Mucosa of rectum (tissue), 2 donors: Measurements from ENCODE around the gene DYNC2H1.

ENCODE experiments used
- H3K27ac ChIP-seq, 2 donors: one replicate each; pipeline ENCODE4 v1.7.0; 2013; ENCODE audit warnings: inconsistent platforms in 2 of 2, low read depth in 2 of 2, low read length in 2 of 2
- H3K27me3 ChIP-seq, 2 donors: one replicate each; pipeline ENCODE4 v1.7.0; 2013; ENCODE audit warnings: low read length in 2 of 2; ENCODE audit not compliant: control insufficient read depth in 2 of 2, insufficient read depth in 2 of 2
- H3K36me3 ChIP-seq, 2 donors: one replicate each; pipeline ENCODE4 v1.7.0; 2013; ENCODE audit warnings: low read length in 2 of 2; ENCODE audit not compliant: control insufficient read depth in 2 of 2, insufficient read depth in 2 of 2
- H3K4me1 ChIP-seq, 2 donors: one replicate each; pipeline ENCODE4 v1.7.0; 2013; ENCODE audit warnings: low read length in 2 of 2, mild to moderate bottlenecking in 1 of 2; ENCODE audit not compliant: control insufficient read depth in 2 of 2, insufficient read depth in 2 of 2
- H3K4me3 ChIP-seq, 2 donors: one replicate each; pipeline ENCODE4 v1.7.0; 2013; ENCODE audit warnings: low read length in 2 of 2
- H3K9ac ChIP-seq, 2 donors: one replicate each; pipeline ENCODE4 v1.7.0; 2013; ENCODE audit warnings: low read length in 2 of 2, low read depth in 1 of 2, mild to moderate bottlenecking in 1 of 2
- H3K9me3 ChIP-seq, 2 donors: one replicate each; pipeline ENCODE4 v1.7.0; 2013; ENCODE audit warnings: low read length in 2 of 2; ENCODE audit not compliant: control insufficient read depth in 2 of 2
- donor health status: healthy.
- donor health status: Normal muscosa, but diverticular disease.

Gene DYNC2H1

DNA sequence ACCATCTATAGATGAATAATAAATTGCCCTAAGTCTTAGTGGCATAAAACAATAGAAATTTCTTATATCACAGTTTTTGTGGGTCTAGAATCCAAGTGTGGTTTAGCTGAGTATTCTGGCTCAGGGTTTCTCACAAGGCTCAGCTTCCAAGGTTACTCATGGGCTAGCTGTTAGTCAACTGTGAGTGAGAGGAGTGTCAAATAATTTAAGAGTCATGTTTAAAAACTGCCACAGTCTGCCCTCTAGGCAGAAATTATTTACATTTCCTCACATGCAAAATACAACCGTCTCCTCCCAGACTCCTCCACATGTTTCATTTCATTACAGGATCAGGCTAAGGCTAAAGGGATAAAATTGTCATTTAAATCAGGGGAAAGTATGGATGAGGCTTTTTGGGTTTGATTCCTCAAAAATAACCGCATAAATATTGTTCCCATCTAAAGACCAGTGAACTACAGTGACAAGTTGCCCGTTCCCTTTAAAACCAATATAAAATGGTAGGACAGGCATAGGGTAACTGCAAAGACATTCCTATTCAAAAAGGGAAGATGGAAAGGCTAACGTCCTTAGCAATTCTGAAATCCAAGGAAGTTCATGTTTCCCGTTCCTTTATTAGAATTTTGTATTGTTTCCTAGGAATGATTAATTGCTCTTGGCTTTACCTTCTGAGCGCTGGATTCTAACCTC lies 324.3 kb downstream of the DYNC2H1 start:
- no peaks in the 10 kb centered on the region for H3K27me3 ChIP-seq
- H3K4me3 ChIP-seq = no peak overlapping the region
- H3K9me3 ChIP-seq = no peaks in the 10 kb centered on the region
- no peaks in the 10 kb centered on the region for H3K4me1 ChIP-seq
- no peaks in the 10 kb centered on the region for H3K36me3 ChIP-seq
- H3K9ac ChIP-seq = no peak overlapping the region
- no peak overlapping the region for H3K27ac ChIP-seq

DNA sequence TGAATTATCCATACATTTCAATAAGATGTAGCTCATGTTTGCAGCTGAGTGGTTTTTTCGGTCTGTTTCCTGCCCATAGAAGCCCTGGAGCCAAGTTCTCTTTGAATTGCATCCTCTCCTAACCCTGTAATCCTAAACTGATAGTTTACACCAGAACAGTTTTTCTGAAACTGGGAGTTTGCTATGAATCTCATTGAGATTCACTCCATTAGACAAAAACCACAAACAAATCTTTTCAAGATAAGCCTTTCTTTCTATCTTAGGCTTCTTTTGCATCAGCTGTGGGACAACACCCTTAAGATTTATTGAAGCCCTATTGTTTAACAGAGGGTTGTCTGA lies 324.8 kb downstream of the DYNC2H1 start:
- no peaks in the 10 kb centered on the region for H3K36me3 ChIP-seq
- H3K4me1 ChIP-seq = no peaks in the 10 kb centered on the region
- no peak overlapping the region for H3K9ac ChIP-seq

DNA sequence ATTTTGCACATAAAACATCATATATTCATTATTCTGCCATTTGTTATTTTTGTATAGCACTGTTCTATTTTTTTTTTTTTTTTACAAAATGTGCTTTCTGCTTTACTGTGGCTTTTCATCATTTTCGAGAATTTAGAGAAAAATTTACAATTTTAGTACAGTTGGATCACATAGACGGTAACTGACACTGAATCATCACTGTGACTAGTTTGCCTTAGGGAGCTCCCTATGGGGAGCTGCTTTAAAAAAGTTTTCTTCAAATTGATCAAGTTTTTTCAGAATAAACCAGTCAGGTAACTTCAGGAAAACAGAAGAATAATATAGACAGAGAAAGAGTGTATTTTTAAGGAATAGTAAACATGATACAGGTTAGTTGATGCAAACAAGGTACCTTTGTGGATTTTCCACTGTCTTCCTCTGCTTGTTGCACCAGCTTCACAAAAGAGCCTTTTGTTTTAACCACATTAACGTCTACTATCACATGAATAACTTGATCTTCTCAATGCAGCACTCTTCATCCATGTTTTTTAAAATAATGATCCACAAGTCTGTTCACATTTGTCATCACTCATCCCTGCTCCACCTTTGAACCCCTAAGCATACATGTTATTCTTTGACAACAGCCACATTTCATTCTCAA lies 327.0 kb downstream of the DYNC2H1 start:
- Histone ChIP-seq H3K4me3 (no peak overlapping the region), H3K4me1 (no peaks in the 10 kb centered on the region), H3K9ac (no peak overlapping the region)

More for the DNA sequence above, 324.8 kb downstream of the DYNC2H1 start:
- Histone ChIP-seq H3K4me3 (no peak overlapping the region), H3K9me3 (no peaks in the 10 kb centered on the region), H3K27me3 (no peaks in the 10 kb centered on the region), H3K27ac (no peak overlapping the region)

DNA sequence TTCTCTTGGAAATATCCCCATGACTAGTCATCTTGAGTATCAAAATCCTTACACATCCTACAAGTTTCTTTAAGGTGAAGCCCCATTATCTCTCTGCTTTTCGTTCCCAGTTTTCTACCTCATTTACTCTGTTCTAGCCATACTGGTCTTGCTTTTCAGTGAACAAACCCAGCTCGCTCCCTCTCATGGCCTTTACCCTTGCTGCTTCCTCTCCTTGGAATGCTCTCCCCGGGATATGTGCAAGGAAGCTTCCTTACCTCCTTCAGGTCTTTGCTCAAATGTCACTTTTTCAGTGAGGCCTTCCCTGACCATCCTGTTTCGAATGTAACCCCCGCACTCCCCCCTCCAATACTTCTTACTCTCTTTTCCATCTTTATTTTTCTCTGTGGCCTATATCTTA lies 331.8 kb downstream of the DYNC2H1 start:
- H3K4me1 ChIP-seq = no peaks in the 10 kb centered on the region
- H3K4me3 ChIP-seq = no peak overlapping the region
- H3K27ac ChIP-seq = no peak overlapping the region
- H3K9me3 ChIP-seq = no peaks in the 10 kb centered on the region
- no peaks in the 10 kb centered on the region for H3K36me3 ChIP-seq
- no peaks in the 10 kb centered on the region for H3K27me3 ChIP-seq
- no peak overlapping the region for H3K9ac ChIP-seq

More for the DNA sequence above, 327.0 kb downstream of the DYNC2H1 start:
- H3K9me3 ChIP-seq = no peaks in the 10 kb centered on the region
- H3K36me3 ChIP-seq = no peaks in the 10 kb centered on the region
- H3K27me3 ChIP-seq = no peaks in the 10 kb centered on the region
- no peak overlapping the region for H3K27ac ChIP-seq

DNA sequence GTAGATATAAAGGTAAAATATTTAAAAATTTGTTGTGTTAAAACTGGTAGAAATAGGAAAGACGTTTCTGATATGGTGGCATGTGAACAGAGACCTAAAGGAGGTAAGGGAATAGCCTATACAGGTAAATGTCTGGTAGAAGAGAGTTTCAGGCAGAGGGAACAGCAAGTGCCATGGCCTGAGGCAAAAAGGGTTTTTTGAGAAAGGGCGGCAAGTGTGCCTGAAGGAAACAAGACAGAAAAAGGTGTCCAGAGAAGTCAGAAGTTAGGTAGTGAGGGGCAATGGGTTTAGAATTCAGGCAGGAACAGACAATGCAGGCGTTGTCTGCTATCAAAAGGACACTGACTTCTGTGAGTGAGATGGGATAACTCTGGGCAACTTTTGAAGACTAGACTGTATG lies 339.7 kb downstream of the DYNC2H1 start:
- H3K4me3 ChIP-seq = no peak overlapping the region

DNA sequence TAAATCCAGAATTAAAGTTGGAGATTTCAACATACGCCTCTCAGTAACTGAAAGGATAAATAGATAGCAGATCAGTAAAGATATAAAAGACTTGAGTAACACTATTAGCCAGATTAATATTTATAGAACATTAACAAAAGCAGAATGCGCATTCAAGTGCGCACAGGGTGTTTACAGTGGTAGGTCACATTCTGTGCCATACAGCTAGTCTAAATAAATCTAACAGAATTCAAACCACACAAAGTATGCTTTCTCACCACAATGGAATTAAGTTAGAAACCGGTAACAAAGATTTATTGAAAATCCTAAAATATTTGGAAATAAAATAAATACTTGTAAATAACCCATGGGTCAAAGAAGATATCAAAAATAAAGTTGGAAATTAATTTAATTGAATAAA lies 341.0 kb downstream of the DYNC2H1 start:
- Histone ChIP-seq H3K9me3 (no peaks in the 10 kb centered on the region), H3K4me1 (no peaks in the 10 kb centered on the region), H3K27ac (no peak overlapping the region), H3K9ac (no peak overlapping the region), H3K36me3 (no peaks in the 10 kb centered on the region), H3K27me3 (no peaks in the 10 kb centered on the region), H3K4me3 (no peak overlapping the region)

More for the DNA sequence above, 339.7 kb downstream of the DYNC2H1 start:
- H3K9ac ChIP-seq = no peak overlapping the region
- no peaks in the 10 kb centered on the region for H3K4me1 ChIP-seq
- no peak overlapping the region for H3K27ac ChIP-seq
- no peaks in the 10 kb centered on the region for H3K9me3 ChIP-seq
- H3K36me3 ChIP-seq = no peaks in the 10 kb centered on the region
- no peaks in the 10 kb centered on the region for H3K27me3 ChIP-seq

DNA sequence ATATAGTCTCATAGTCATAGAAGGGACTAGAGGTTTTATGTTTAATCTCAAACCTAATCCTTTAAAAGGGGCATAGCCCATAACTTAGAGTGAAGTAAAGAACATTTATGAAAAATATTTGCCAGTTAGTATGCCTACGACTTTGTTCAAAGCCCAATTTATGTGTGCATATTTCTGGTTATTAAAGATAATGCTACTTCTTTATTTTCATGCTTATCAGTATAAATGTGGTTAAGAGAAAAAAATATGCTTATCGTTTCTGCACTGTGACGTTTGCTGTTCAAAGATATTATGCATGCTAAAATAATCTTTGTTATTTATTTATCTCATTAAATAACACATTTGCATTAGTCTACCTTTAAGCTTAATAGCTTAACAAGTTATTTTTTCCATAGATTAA lies 343.9 kb downstream of the DYNC2H1 start:
- no peak overlapping the region for H3K27ac ChIP-seq
- H3K4me1 ChIP-seq = no peaks in the 10 kb centered on the region

DNA sequence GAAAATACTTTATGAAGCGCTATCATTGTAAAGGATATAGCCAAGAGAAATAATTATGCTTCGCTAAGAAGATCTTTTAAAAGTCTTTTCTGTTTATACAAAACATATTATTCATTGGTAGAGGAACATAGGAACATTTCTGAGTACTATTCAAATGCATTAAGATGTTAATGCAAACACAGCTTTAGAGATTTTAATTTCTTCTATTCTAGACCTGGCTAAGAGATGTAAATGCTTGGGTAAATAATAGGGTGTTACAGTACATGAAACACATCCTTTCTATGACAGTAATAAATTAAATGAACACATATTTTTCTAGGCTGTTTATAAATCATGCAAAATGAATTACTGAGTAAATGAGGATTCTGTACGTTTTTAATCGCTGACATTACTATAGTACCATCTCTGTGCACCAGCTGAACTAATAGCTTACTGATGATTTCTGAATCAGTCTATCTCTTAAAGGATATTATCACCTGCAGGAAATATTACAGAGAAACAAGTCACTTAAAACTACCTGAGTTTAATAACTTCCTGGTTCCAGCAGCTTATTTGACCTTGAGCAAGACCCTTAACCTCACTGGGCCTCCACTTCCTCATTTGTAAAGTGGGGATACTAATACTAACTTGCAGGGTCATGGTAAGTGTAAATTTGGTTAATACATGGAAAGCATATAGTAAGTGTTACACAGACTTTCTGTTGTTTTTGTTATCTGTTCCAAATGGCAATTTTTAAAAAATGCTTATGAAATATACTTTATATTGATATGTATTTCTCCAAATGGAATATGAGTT lies 344.9 kb downstream of the DYNC2H1 start:
- Histone ChIP-seq H3K4me3 (no peak overlapping the region), H3K36me3 (no peaks in the 10 kb centered on the region), H3K27me3 (no peaks in the 10 kb centered on the region), H3K4me1 (no peaks in the 10 kb centered on the region), H3K27ac (no peak overlapping the region), H3K9me3 (no peaks in the 10 kb centered on the region), H3K9ac (no peak overlapping the region)

More for the DNA sequence above, 343.9 kb downstream of the DYNC2H1 start:
- Histone ChIP-seq H3K9me3 (no peaks in the 10 kb centered on the region), H3K27me3 (no peaks in the 10 kb centered on the region), H3K4me3 (no peak overlapping the region), H3K9ac (no peak overlapping the region), H3K36me3 (no peaks in the 10 kb centered on the region)

DNA sequence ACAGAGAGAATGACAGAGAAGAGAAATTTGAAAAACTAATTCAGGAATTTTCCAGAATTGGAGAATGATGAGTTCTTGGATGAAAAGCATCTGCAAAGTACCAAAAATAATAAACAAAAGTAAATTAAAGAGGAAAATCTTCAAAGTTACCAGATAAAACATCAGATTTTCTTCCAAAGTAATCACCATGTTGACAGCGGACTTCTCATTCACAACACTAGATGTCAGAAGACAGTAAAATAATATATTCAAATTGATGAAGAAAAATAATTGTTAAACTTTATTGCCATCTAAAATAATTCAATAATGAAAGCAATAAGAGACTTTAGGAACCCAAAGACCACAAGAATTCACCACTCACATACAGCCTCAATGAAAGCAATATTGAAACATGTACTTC lies 355.2 kb downstream of the DYNC2H1 start:
- H3K9me3 ChIP-seq = no peaks in the 10 kb centered on the region
- no peak overlapping the region for H3K9ac ChIP-seq
- H3K4me1 ChIP-seq = no peaks in the 10 kb centered on the region
- no peak overlapping the region for H3K27ac ChIP-seq
- H3K27me3 ChIP-seq = no peaks in the 10 kb centered on the region
- no peaks in the 10 kb centered on the region for H3K36me3 ChIP-seq
- no peak overlapping the region for H3K4me3 ChIP-seq

DNA sequence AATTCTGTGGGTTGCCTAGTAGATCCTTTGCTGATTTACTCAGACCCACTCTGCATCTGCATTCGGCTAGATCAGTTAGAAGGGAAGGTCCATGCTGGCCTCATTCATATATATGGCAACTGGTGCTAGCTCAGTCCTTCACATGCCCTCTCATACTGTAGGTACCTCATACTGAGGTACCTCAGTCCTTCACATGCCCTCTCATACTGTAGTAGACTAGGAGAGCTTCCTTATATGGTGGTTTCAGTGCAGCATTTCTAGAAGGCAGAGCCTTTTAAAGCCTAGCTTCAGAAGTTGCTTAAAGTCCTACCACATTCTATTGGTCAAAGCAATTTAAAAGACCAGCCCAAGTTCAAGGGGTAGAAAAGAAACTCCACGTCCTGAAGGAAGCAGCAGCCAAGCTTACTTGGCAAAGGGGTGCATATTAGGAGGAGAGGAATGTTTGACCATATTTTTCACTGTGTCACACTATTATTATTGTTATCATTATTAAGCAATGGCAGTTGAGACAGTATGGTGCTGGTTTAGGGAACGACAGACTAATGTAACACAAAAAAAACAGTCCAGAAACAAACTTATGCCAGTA lies 356.4 kb downstream of the DYNC2H1 start:
- Histone ChIP-seq H3K36me3 (no peaks in the 10 kb centered on the region), H3K27ac (no peak overlapping the region), H3K4me1 (no peaks in the 10 kb centered on the region), H3K4me3 (no peak overlapping the region), H3K27me3 (no peaks in the 10 kb centered on the region), H3K9me3 (no peaks in the 10 kb centered on the region), H3K9ac (no peak overlapping the region)
